ENCODE measurements around the gene PAK5.

PAK5 gene

GRCh38 chr20:9789131-9789530 is 49.7 kb downstream of the PAK5 start:
- DNase-seq (ENCODE audit: low spot score) = peak; percentile 63

GRCh38 chr20:9775176-9775575 is 63.7 kb downstream of the PAK5 start:
- no peak for DNase-seq (ENCODE audit: low spot score)

GRCh38 chr20:9769954-9770353 is 68.9 kb downstream of the PAK5 start:
- DNase-seq (ENCODE audit: low spot score) = no peak

GRCh38 chr20:9761476-9761875 is 77.4 kb downstream of the PAK5 start:
- DNase-seq (ENCODE audit: low spot score) = no peak

- DNase-seq (ENCODE audit: low spot score) = no peak
Observed at GRCh38 chr20:9759392-9759791, 79.5 kb downstream of the PAK5 start.

GRCh38 chr20:9758752-9759151 is 80.1 kb downstream of the PAK5 start:
- DNase-seq (ENCODE audit: low spot score) = no peak

GRCh38 chr20:9756660-9757059 is 82.2 kb downstream of the PAK5 start:
- DNase-seq (ENCODE audit: low spot score) = no peak

- DNase-seq (ENCODE audit: low spot score) = no peak
Observed at GRCh38 chr20:9755301-9755700, 83.6 kb downstream of the PAK5 start.

- DNase-seq (ENCODE audit: low spot score) = no peak
Observed at GRCh38 chr20:9744551-9744950, 94.3 kb downstream of the PAK5 start.

GRCh38 chr20:9743871-9744270 is 95.0 kb downstream of the PAK5 start:
- peak; percentile 61 for DNase-seq (ENCODE audit: low spot score)

GRCh38 chr20:9742821-9743220 is 96.1 kb downstream of the PAK5 start:
- DNase-seq (ENCODE audit: low spot score) = peak; percentile 39

GRCh38 chr20:9741996-9742395 is 96.9 kb downstream of the PAK5 start:
- DNase-seq (ENCODE audit: low spot score) = peak; percentile 85

- peak; percentile 51 for DNase-seq (ENCODE audit: low spot score)
Observed at GRCh38 chr20:9740486-9740885, 98.4 kb downstream of the PAK5 start.

- DNase-seq (ENCODE audit: low spot score) = peak; percentile 75
Observed at GRCh38 chr20:9739991-9740390, 98.9 kb downstream of the PAK5 start.

- no peak for DNase-seq (ENCODE audit: low spot score)
Observed at GRCh38 chr20:9736373-9736772, 102.5 kb downstream of the PAK5 start.

- peak; percentile 96 for DNase-seq (ENCODE audit: low spot score)
Observed at GRCh38 chr20:9723501-9724202, 115.2 kb downstream of the PAK5 start.

GRCh38 chr20:9711872-9712271 is 127.0 kb downstream of the PAK5 start:
- DNase-seq (ENCODE audit: low spot score) = no peak

GRCh38 chr20:9710685-9711084 is 128.2 kb downstream of the PAK5 start:
- DNase-seq (ENCODE audit: low spot score) = no peak

- peak; percentile 71 for DNase-seq (ENCODE audit: low spot score)
Observed at GRCh38 chr20:9705722-9706476, 133.0 kb downstream of the PAK5 start.

GRCh38 chr20:9699181-9699580 is 139.7 kb downstream of the PAK5 start:
- DNase-seq (ENCODE audit: low spot score) = no peak

- DNase-seq (ENCODE audit: low spot score) = peak; percentile 41
Observed at GRCh38 chr20:9689041-9689440, 149.8 kb downstream of the PAK5 start.

- DNase-seq (ENCODE audit: low spot score) = no peak
Observed at GRCh38 chr20:9686866-9687265, 152.0 kb downstream of the PAK5 start.

- DNase-seq (ENCODE audit: low spot score) = no peak
Observed at GRCh38 chr20:9686455-9686854, 152.4 kb downstream of the PAK5 start.

GRCh38 chr20:9686001-9686400 is 152.9 kb downstream of the PAK5 start:
- DNase-seq (ENCODE audit: low spot score) = peak; percentile 78

Data from cerebellar cortex (tissue), 1 donor.